DOHH2 (cell line): ENCODE data around the gene COPS9.

Experiments
- CTCF ChIP-seq: fragments of 200-600 bp; sonication (generic); IDR thresholded peaks from one replicate; pipeline ENCODE4 v1.5.1; 2014; ENCODE audit warnings: antibody characterized with exemption, mild to moderate bottlenecking, low read depth, low read length; ENCODE audit not compliant: poor library complexity, severe bottlenecking
- EZH2phosphoT487 ChIP-seq: fragments of 200-600 bp; sonication (generic); IDR thresholded peaks from 2 replicates; pipeline ENCODE4 v1.6.1; 2017; ENCODE audit warnings: borderline replicate concordance, mild to moderate bottlenecking, antibody characterized with exemption, low read length, moderate library complexity, mixed read lengths

DNA sequence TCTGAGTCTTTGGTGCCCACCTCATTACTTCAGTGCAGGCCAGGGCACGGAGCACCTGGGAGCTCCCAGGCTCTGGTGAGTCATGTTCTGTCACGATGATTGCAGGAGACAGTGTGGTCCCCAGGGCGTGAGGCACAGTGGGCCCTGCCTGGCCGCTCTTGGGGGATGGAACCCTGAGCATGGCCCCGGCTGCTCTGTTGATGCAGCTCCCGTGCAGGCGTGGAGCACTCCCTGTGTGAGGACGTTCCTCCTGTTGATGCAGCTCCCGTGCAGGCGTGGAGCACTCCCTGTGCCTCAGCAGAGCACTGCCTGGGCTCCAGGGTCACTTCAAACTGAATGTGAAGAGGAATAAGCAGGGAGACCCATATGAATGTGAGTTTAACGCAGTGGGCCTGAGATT lies 30.1 kb downstream of the COPS9 start:
- no peak for TF ChIP-seq CTCF
- TF ChIP-seq EZH2phosphoT487, result no peak
